K562 (cell line): ENCODE data around the gene STARD13. TPM values are rescaled to one million over a fixed set of nuclear protein-coding genes. Genes with fewer than 3 reads are reported as not detected.

Experiments used
- ATAC-seq: fragments of 200-7000 bp; cut with Tn5 transposase; 3 replicates; pipeline ENCODE4 v1.9.1; 2020; ENCODE audit warnings: moderate library complexity
- BruUV-seq: library from RNA; stranded (reverse); fragments of 400-500 nt; replicated peaks from 2 replicates; lab custom pipeline; 2021; lab: Mats Ljungman, UMichigan
- CTCF ChIA-PET: fragments of 300-600 bp; formaldehyde crosslinking; extraction: SDS; loops from one replicate; lab custom pipeline; 2021; ENCODE audit warnings: low intra/inter-chr PET ratio; lab: Yijun Ruan, JAX
- POLR2A ChIA-PET: fragments of 300-600, 350-650 bp; sonication (Branson Sonifier 250); formaldehyde crosslinking; extraction: SDS; loops from one replicate; lab custom pipeline; 2021; ENCODE audit warnings: antibody characterized with exemption, inconsistent platforms; lab: Yijun Ruan, JAX
- DNase-seq, 4 experiments: peaks; one replicate each; pipeline versions ENCODE4 v3.0.0 to v3.0.0-alpha.2; 2011 to 2018; ENCODE audit warnings: low spot score in 3 of 4, mixed read lengths in 3 of 4; ENCODE audit errors: extremely low read depth in 1 of 4
- FAIRE-seq: peaks from 2 replicates; lab custom pipeline; 2011; peaks lifted over from hg19 to GRCh38; lab: Jason Lieb, UNC
- H2AFZ ChIP-seq: 2 replicates; pipeline ENCODE4 v1.6.0; 2011; ENCODE audit warnings: low read depth, low read length, control low read depth, inconsistent platforms
- H3K27ac ChIP-seq: fragments of 200-600 bp; 3 replicates; pipeline ENCODE4 v1.8.0; 2011; ENCODE audit warnings: low read depth, mild to moderate bottlenecking, control low read depth, inconsistent platforms, low read length, moderate library complexity, mixed read lengths; ENCODE audit errors: extremely low read depth
- H3K27me3 ChIP-seq, 2 experiments: fragments of 300-600 bp in 1 of 2; 2 replicates in 1 of 2; 3 replicates in 1 of 2; pipeline versions ENCODE4 v1.6.0 to v1.8.0; 2011; ENCODE audit warnings: inconsistent platforms in 2 of 2, low read length in 2 of 2, mild to moderate bottlenecking in 1 of 2, mixed read lengths in 1 of 2, moderate library complexity in 1 of 2; ENCODE audit not compliant: control insufficient read depth in 2 of 2, insufficient read depth in 2 of 2
- H3K36me3 ChIP-seq: fragments of 300-600 bp; 3 replicates; pipeline ENCODE4 v1.8.0; 2011; ENCODE audit warnings: mild to moderate bottlenecking, low read length, inconsistent platforms; ENCODE audit not compliant: control insufficient read depth, insufficient read depth
- H3K4me1 ChIP-seq, 2 experiments: fragments of 200-600 bp in 1 of 2; replicated peaks in 1 of 2; 2 replicates in 1 of 2; 3 replicates in 1 of 2; pipeline versions ENCODE4 v1.5.1 to v1.8.0; 2011; ENCODE audit warnings: inconsistent platforms in 2 of 2, low read length in 2 of 2, mild to moderate bottlenecking in 1 of 2, mixed read lengths in 1 of 2, moderate library complexity in 1 of 2; ENCODE audit not compliant: control insufficient read depth in 2 of 2, insufficient read depth in 2 of 2
- H3K4me2 ChIP-seq: 2 replicates; pipeline ENCODE4 v1.6.1; 2011; ENCODE audit warnings: low read length, control low read depth, inconsistent platforms, mixed read lengths; ENCODE audit not compliant: insufficient read depth
- H3K4me3 ChIP-seq: fragments of 200-600 bp; sonication (generic), shearing (Covaris generic); 2 replicates; pipeline ENCODE4 v1.5.1; 2016; ENCODE audit warnings: control low read depth, inconsistent platforms
- H3K79me2 ChIP-seq: fragments of 200-600 bp; 3 replicates; pipeline ENCODE4 v1.8.0; 2011; ENCODE audit warnings: low read length, inconsistent platforms; ENCODE audit not compliant: control insufficient read depth, insufficient read depth
- H3K9ac ChIP-seq, 2 experiments: 2 replicates each; pipeline versions ENCODE4 v1.6.0 to v1.6.1; 2011; ENCODE audit warnings: low read depth in 2 of 2, low read length in 2 of 2, control low read depth in 1 of 2, inconsistent platforms in 1 of 2, mild to moderate bottlenecking in 1 of 2, mixed read lengths in 1 of 2; ENCODE audit not compliant: insufficient read depth in 1 of 2
- H3K9me1 ChIP-seq: one replicate; pipeline ENCODE4 v1.6.0; 2011; ENCODE audit warnings: inconsistent platforms, mild to moderate bottlenecking, low read length, moderate library complexity; ENCODE audit not compliant: control insufficient read depth, insufficient read depth
- H3K9me3 ChIP-seq: replicated peaks from 2 replicates; pipeline ENCODE4 v1.5.1; 2011; ENCODE audit warnings: low read depth, low read length, inconsistent platforms; ENCODE audit not compliant: control insufficient read depth, insufficient read depth
- H4K20me1 ChIP-seq: replicated peaks from 2 replicates; pipeline ENCODE4 v1.6.1; 2011; ENCODE audit warnings: low read length, inconsistent platforms, mixed read lengths; ENCODE audit not compliant: control insufficient read depth, insufficient read depth
- HDAC3 ChIP-seq: fragments of 450-650 bp; IDR thresholded peaks from 2 replicates; pipeline ENCODE4 v1.6.1; 2018; ENCODE audit warnings: borderline replicate concordance, mild to moderate bottlenecking, moderate library complexity; ENCODE audit not compliant: partially characterized antibody
- SAFB ChIP-seq: fragments of 200-400 bp; formaldehyde crosslinking; IDR thresholded peaks from 2 replicates; pipeline ENCODE4 v1.6.1; 2017; ENCODE audit warnings: low read depth, low read length, borderline replicate concordance
- TAF15 ChIP-seq: fragments of 200-400 bp; formaldehyde crosslinking; IDR thresholded peaks from 2 replicates; pipeline ENCODE4 v1.6.1; 2017; ENCODE audit warnings: mild to moderate bottlenecking, low read depth, low read length, moderate library complexity
- ZNF507 ChIP-seq: conservative IDR thresholded peaks from 2 replicates; pipeline ENCODE4 v1.6.1; 2017; ENCODE audit warnings: missing genetic modification characterization, missing compliant biosample characterization
- ZSCAN32 ChIP-seq: fragments of 450-650 bp; formaldehyde crosslinking; IDR thresholded peaks from 2 replicates; pipeline ENCODE4 v1.4.0; 2020; ENCODE audit warnings: mild to moderate bottlenecking, moderate library complexity
- in situ Hi-C: fragments of 300-500 bp; cut with MboI; formaldehyde crosslinking; loops from 4 replicates; pipeline ENCODE4 v1.15.0; 2018; ENCODE audit warnings: inconsistent platforms, mixed read lengths
- intact Hi-C: fragments of 100-400 bp; cut with micrococcal nuclease; formaldehyde crosslinking; loops from 2 replicates; pipeline ENCODE4 v1.14.2; 2022
- polyA plus RNA-seq, 8 experiments: library from polyadenylated mRNA; depleted of rRNA in 4 of 8; stranded (reverse) in 5 of 8; unstranded in 3 of 8; fragments of >200 nt; fragmentation: Nextera tagmentation in 2 of 8; fragmentation: Illumina TruSeq in 1 of 8; extraction: Ambion mirVana in 2 of 8; extraction: Trizol in 1 of 8; gene quantifications; 2 replicates each; pipeline versions ENCODE4 v1.2.1 to v1.2.3, GENCODE V29; 2011 to 2014; ENCODE audit warnings: inconsistent platforms in 1 of 8, missing spikeins in 1 of 8
- total RNA-seq, 7 experiments: library from RNA; depleted of rRNA in 6 of 7; stranded (reverse); fragments of >200 nt in 6 of 7; fragmentation: Illumina TruSeq in 2 of 7; extraction: Trizol in 2 of 7; gene quantifications; 2 replicates each; pipeline versions ENCODE4 v1.2.1 to v1.2.3, GENCODE V29; 2011 to 2021; ENCODE audit warnings: low replicate concordance in 1 of 7
- TF ChIP-seq, protein P1 (sequence below): fragments of 450-650 bp; IDR thresholded peaks from one replicate; pipeline ENCODE4 v1.6.1; 2018; ENCODE audit warnings: mild to moderate bottlenecking, moderate library complexity; ENCODE audit not compliant: partially characterized antibody
- TF ChIP-seq, protein P2 (sequence below): IDR thresholded peaks from 3 replicates; pipeline ENCODE4 v1.6.1; 2011; ENCODE audit warnings: borderline replicate concordance, mild to moderate bottlenecking; ENCODE audit not compliant: insufficient read length, insufficient read depth

STARD13 gene
- total and polyA plus RNA-seq, 9 of the 15 experiments (the other 6 are each of a cell fraction or from before 2014, with no cell fraction given) = 0.11 TPM; not detected in 8

DNA sequence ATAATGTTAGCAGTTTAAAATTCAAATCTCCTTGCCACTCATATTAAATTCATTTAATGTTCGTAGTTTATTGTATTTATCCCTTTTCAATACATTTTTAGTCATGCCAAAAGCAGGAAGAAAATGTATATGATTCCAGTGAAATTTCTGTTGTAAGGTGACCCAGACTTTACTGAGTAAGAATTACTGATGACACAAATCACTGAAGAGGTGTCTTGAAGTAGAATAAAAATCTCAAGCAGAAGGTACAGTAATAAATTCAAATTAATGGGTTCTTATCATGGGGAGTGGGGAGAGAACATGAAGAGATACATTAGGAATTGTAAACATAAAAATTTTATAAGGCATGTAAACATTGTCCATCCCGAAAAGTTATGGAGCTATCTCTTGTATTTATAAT is 19.9 kb downstream of the STARD13 start (continued):
- TF ChIP-seq, protein P1, sequence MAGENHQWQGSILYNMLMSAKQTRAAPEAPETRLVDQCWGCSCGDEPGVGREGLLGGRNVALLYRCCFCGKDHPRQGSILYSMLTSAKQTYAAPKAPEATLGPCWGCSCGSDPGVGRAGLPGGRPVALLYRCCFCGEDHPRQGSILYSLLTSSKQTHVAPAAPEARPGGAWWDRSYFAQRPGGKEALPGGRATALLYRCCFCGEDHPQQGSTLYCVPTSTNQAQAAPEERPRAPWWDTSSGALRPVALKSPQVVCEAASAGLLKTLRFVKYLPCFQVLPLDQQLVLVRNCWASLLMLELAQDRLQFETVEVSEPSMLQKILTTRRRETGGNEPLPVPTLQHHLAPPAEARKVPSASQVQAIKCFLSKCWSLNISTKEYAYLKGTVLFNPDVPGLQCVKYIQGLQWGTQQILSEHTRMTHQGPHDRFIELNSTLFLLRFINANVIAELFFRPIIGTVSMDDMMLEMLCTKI = no peak
- TF ChIP-seq HDAC3 (no peak), ZSCAN32 (CRISPR knock-in tag) (no peak), TAF15 (no peak), ZNF507 (no peak)
- TF ChIP-seq, protein P2, sequence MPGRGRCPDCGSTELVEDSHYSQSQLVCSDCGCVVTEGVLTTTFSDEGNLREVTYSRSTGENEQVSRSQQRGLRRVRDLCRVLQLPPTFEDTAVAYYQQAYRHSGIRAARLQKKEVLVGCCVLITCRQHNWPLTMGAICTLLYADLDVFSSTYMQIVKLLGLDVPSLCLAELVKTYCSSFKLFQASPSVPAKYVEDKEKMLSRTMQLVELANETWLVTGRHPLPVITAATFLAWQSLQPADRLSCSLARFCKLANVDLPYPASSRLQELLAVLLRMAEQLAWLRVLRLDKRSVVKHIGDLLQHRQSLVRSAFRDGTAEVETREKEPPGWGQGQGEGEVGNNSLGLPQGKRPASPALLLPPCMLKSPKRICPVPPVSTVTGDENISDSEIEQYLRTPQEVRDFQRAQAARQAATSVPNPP = no peak

DNA sequence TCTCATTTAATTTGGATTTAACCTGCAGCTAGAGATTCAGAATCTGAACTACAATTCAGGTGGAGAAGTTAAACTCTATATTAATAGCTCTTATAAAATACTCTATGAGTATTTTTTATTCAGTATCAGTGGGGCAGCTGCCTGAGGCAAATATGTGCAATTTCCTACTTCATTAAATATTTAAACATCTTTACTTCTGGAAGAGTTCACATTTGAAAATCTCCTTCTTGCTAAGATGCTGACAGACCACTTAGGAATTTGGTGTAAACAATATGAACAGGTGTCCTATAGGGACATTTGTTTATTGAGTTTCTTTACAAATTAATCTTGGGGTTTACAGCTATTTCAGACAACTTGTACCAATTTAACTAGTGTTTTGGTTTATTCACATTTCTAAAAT is 20.4 kb downstream of the STARD13 start:
- Histone ChIP-seq H3K4me3 (no peak overlapping the region), H3K36me3 (no peaks in the 10 kb centered on the region), H3K4me1 (no peaks in the 10 kb centered on the region), H3K27me3 (no peaks in the 10 kb centered on the region; a peak in 1 of 5 replicates), H3K9me3 (no peaks in the 10 kb centered on the region), H3K79me2 (no peaks in the 10 kb centered on the region), H3K27ac (no peak overlapping the region), H3K4me2 (no peak overlapping the region), H3K9ac (no peak overlapping the region), H3K9me1 (no peaks in the 10 kb centered on the region), H2AFZ (no peak overlapping the region), H4K20me1 (no peaks in the 10 kb centered on the region)
- ChIA-PET POLR2A (no interaction called here), CTCF (no interaction called here)
- no TSS peak for BruUV-seq
- DNase-seq (no peak), FAIRE-seq (no peak), ATAC-seq (no peak)
- in situ Hi-C loops (no loop called here), intact Hi-C loops (no loop called here)
- no peak for TF ChIP-seq SAFB
